Measurements from ENCODE around the gene ROR2.

DNA sequence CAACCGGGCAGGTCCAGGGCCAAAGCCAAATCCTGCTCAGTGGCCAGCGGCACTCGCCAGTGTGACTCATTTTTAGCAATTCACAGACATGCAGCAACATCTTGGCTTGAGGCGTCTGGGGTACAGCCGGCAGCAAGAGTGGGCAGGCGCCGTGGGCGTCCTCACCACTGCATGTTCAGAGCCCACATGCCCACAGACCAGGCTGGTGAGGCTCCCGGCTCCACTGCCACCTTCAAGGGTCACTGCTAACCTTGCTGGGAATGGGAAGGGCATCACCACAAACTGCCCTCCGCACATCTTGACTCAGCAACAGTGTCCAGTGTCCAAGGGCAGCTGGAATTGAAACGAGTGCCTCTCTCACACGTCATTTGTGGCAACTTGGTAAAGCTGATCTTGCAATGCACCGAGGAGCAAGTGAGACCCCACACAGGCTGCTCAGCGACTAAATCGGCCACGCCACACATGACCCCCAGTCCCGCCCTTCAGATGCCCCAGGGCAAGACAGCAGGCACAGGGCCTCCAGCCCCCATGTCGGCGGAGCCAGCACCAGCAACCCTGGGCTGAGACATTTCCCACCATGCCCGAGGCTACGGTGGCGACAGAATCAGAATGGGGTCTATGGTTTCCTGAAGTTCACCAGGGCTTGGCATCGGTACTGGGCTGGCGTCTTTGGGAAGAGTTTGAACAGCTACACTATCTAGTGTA lies 140.3 kb downstream of the ROR2 start:
- TF ChIP-seq POLR2A (IDR thresholded peaks at IDR 0.05; ENCODE audit: low read depth, low read length) (no peak), POLR2AphosphoS5 (IDR thresholded peaks at IDR 0.05; ENCODE audit: low read depth, low read length) (no peak), TAF1 (IDR thresholded peaks at IDR 0.05; ENCODE audit: borderline replicate concordance, low read depth, low read length) (no peak)

Measured in GM12892 (cell line).